Measurements from ENCODE around the gene FKBP5. TPM values are rescaled to one million over a fixed set of nuclear protein-coding genes. Genes with fewer than 3 reads are reported as not detected.

The FKBP5 gene
- total and polyA plus RNA-seq, 9 donors, result 36.2 to 231 (median 142) TPM

GRCh38 chr6:35564733-35565132 is 124.0 kb downstream of the FKBP5 start:
- H3K36me3 ChIP-seq, result no peaks in the 10 kb centered on the region
- TF ChIP-seq EP300 (IDR thresholded peaks at IDR 0.05), result no peak
- no peak for TF ChIP-seq POLR2A (IDR thresholded peaks at IDR 0.05)
- TF ChIP-seq CTCF (IDR thresholded peaks at IDR 0.05), result no peak
- intact Hi-C loops (cut with DNase I), result no loop called here
- no peak overlapping the region for H3K4me3 ChIP-seq
- no peak for DNase-seq
- H3K4me1 ChIP-seq (ENCODE audit: insufficient read depth), result peaks cover 10% of the 10 kb centered on the region
- no peaks in the 10 kb centered on the region for H3K9me3 ChIP-seq
- no peaks in the 10 kb centered on the region for H3K27me3 ChIP-seq
- H3K27ac ChIP-seq, result no peak overlapping the region

GRCh38 chr6:35562060-35562459 is 126.7 kb downstream of the FKBP5 start:
- peak in 1 of 5 donors; percentile 41 for DNase-seq
- Histone ChIP-seq H3K36me3 (no peaks in the 10 kb centered on the region), H3K9me3 (no peaks in the 10 kb centered on the region), H3K27ac (no peak overlapping the region), H3K4me1 (ENCODE audit: insufficient read depth) (peaks cover 10% of the 10 kb centered on the region), H3K4me3 (no peak overlapping the region), H3K27me3 (no peaks in the 10 kb centered on the region)
- WGBS, 3 donors, result 36 to 47% (median 43%) methylated on average over 11 of the region's 11 CpGs
- intact Hi-C loops (cut with DNase I), result no loop called here
- TF ChIP-seq CTCF (IDR thresholded peaks at IDR 0.05) (no peak), POLR2A (IDR thresholded peaks at IDR 0.05) (no peak), EP300 (IDR thresholded peaks at IDR 0.05) (no peak)

GRCh38 chr6:35561113-35561512 is 127.6 kb downstream of the FKBP5 start:
- no peak for DNase-seq
- H3K4me1 ChIP-seq (ENCODE audit: insufficient read depth), result peaks cover 10% of the 10 kb centered on the region
- TF ChIP-seq POLR2A (IDR thresholded peaks at IDR 0.05) (no peak), EP300 (IDR thresholded peaks at IDR 0.05) (no peak), CTCF (IDR thresholded peaks at IDR 0.05) (no peak)
- 71 to 74% (median 73%) methylated on average over 5 of the region's 5 CpGs for WGBS, 3 donors
- H3K9me3 ChIP-seq, result no peaks in the 10 kb centered on the region
- H3K27ac ChIP-seq, result no peak overlapping the region
- no peaks in the 10 kb centered on the region for H3K36me3 ChIP-seq
- H3K27me3 ChIP-seq, result no peaks in the 10 kb centered on the region
- intact Hi-C loops (cut with DNase I), result no loop called here
- H3K4me3 ChIP-seq, result no peak overlapping the region

GRCh38 chr6:35558571-35558970 is 130.1 kb downstream of the FKBP5 start:
- whole genome bisulfite sequencing, 3 donors, result 92 to 93% (median 92%) methylated on average over 12 of the region's 12 CpGs

More at GRCh38 chr6:35558571-35558970, 130.1 kb downstream of the FKBP5 start:
- no peak for DNase-seq
- no peak overlapping the region for H3K4me3 ChIP-seq
- no peaks in the 10 kb centered on the region for H3K27me3 ChIP-seq
- TF ChIP-seq EP300 (IDR thresholded peaks at IDR 0.05), result no peak
- no peak for TF ChIP-seq CTCF (IDR thresholded peaks at IDR 0.05)
- no peak for TF ChIP-seq POLR2A (IDR thresholded peaks at IDR 0.05)
- no peak overlapping the region for H3K27ac ChIP-seq
- H3K9me3 ChIP-seq, result no peaks in the 10 kb centered on the region
- intact Hi-C loops (cut with DNase I), result no loop called here
- H3K36me3 ChIP-seq, result no peaks in the 10 kb centered on the region
- H3K4me1 ChIP-seq (ENCODE audit: insufficient read depth), result peaks cover 7% of the 10 kb centered on the region

Data from ovary (tissue), 9 donors.